Mesothelial cell of epicardium (in vitro differentiated cells): Measurements from ENCODE around the gene TMEM161A. TPM values are rescaled to one million over a fixed set of nuclear protein-coding genes. Genes with fewer than 3 reads are reported as not detected.
"Not testable (repeated sequence)": the region's sequence is repeated elsewhere in the genome, so short reads cannot be mapped to it uniquely, and the experiment has no call there.

Experiments
- DNase-seq, 2 experiments: peaks; one replicate each; pipeline ENCODE4 v3.0.0; 2021; ENCODE audit warnings: low spot score in 2 of 2; ENCODE audit not compliant: unreplicated experiment in 2 of 2
- H3K27ac Mint-ChIP-seq: 2 replicates; pipeline ENCODE4 v1.8.0; 2021; ENCODE audit warnings: mixed read lengths
- H3K27me3 Mint-ChIP-seq: 2 replicates; pipeline ENCODE4 v1.8.0; 2021; ENCODE audit warnings: low read depth, mixed read lengths
- H3K36me3 Mint-ChIP-seq: 2 replicates; pipeline ENCODE4 v1.8.0; 2021; ENCODE audit warnings: mixed read lengths
- H3K4me1 Mint-ChIP-seq: 2 replicates; pipeline ENCODE4 v1.8.0; 2021; ENCODE audit warnings: mixed read lengths
- H3K4me3 Mint-ChIP-seq: 2 replicates; pipeline ENCODE4 v1.8.0; 2021; ENCODE audit warnings: mild to moderate bottlenecking, moderate library complexity, mixed read lengths
- H3K9me3 Mint-ChIP-seq: 2 replicates; pipeline ENCODE4 v1.8.0; 2021; ENCODE audit warnings: mixed read lengths
- CTCF ChIP-seq: fragments of 200-600 bp; sonication (generic); IDR thresholded peaks from one replicate; pipeline ENCODE4 v1.5.0; 2021; ENCODE audit warnings: antibody characterized with exemption; ENCODE audit not compliant: unreplicated experiment
- total RNA-seq: library from RNA; stranded (reverse); gene quantifications from 3 replicates; pipeline ENCODE4 v1.2.1, GENCODE V29; 2021

The TMEM161A gene
- total RNA-seq, 1 donor from 2014 or later: 45.5 TPM

GRCh38 chr19:19151418-19151817 is 13.1 kb upstream of the TMEM161A start:
- Mint-ChIP-seq H3K27ac (no peak overlapping the region), H3K9me3 (peaks cover 5% of the 10 kb centered on the region), H3K4me1 (no peaks in the 10 kb centered on the region), H3K36me3 (peaks cover 9% of the 10 kb centered on the region), H3K4me3 (no peak overlapping the region), H3K27me3 (no peaks in the 10 kb centered on the region)
- TF ChIP-seq CTCF: no peak
- no peak for DNase-seq

GRCh38 chr19:19149435-19149834 is 11.2 kb upstream of the TMEM161A start:
- H3K4me3 Mint-ChIP-seq: no peak overlapping the region
- DNase-seq: no peak
- TF ChIP-seq CTCF: no peak
- H3K36me3 Mint-ChIP-seq: peaks cover 3% of the 10 kb centered on the region
- H3K27ac Mint-ChIP-seq: no peak overlapping the region
- no peaks in the 10 kb centered on the region for H3K4me1 Mint-ChIP-seq
- no peaks in the 10 kb centered on the region for H3K9me3 Mint-ChIP-seq
- no peaks in the 10 kb centered on the region for H3K27me3 Mint-ChIP-seq

- H3K27me3 Mint-ChIP-seq, H3K4me3 Mint-ChIP-seq, H3K9me3 Mint-ChIP-seq, H3K27ac Mint-ChIP-seq, H3K4me1 Mint-ChIP-seq, DNase-seq, H3K36me3 Mint-ChIP-seq: not testable (repeated sequence)
These were observed 10.2 kb upstream of the TMEM161A start for GRCh38 chr19:19148504-19148903.

- Mint-ChIP-seq H3K4me3 (no peak overlapping the region), H3K4me1 (no peaks in the 10 kb centered on the region), H3K27me3 (no peaks in the 10 kb centered on the region), H3K9me3 (no peaks in the 10 kb centered on the region), H3K27ac (no peak overlapping the region), H3K36me3 (peaks cover 3% of the 10 kb centered on the region)
- no peak for TF ChIP-seq CTCF
- no peak for DNase-seq
These were observed 9.1 kb upstream of the TMEM161A start for GRCh38 chr19:19147344-19147743.

- Mint-ChIP-seq H3K4me1 (no peaks in the 10 kb centered on the region), H3K4me3 (no peak overlapping the region), H3K36me3 (peaks cover 3% of the 10 kb centered on the region), H3K27me3 (peaks cover 2% of the 10 kb centered on the region), H3K27ac (no peak overlapping the region), H3K9me3 (no peaks in the 10 kb centered on the region)
- DNase-seq: no peak
- TF ChIP-seq CTCF: no peak
These were observed 8.6 kb upstream of the TMEM161A start for GRCh38 chr19:19146865-19147264.

GRCh38 chr19:19145684-19146608 is 7.7 kb upstream of the TMEM161A start:
- peak; percentile 97 for TF ChIP-seq CTCF
- Mint-ChIP-seq H3K9me3 (no peaks in the 10 kb centered on the region), H3K27ac (no peak overlapping the region), H3K4me1 (no peaks in the 10 kb centered on the region), H3K27me3 (peaks cover 2% of the 10 kb centered on the region), H3K36me3 (peaks cover 3% of the 10 kb centered on the region), H3K4me3 (no peak overlapping the region)
- peak; percentile 68 to 94 for DNase-seq
